HL-60 (cell line): ENCODE measurements around the gene ANO10.

Experiments used
- DNase-seq, 2 experiments: peaks; one replicate each; pipeline ENCODE4 v3.0.0-alpha.2; 2010 to 2020; ENCODE audit warnings: low read depth in 1 of 2, low spot score in 1 of 2
- H3K27ac ChIP-seq: fragments of 250-450 bp; sonication (Bioruptor Pico); replicated peaks from 2 replicates; pipeline ENCODE4 v1.5.1; 2020; ENCODE audit warnings: mild to moderate bottlenecking, moderate library complexity
- H3K27me3 ChIP-seq: fragments of 250-450 bp; sonication (Bioruptor Pico); 2 replicates; pipeline ENCODE4 v1.5.1; 2021; ENCODE audit warnings: mild to moderate bottlenecking, moderate library complexity; ENCODE audit not compliant: insufficient read depth, poor library complexity, severe bottlenecking
- H3K4me3 ChIP-seq: replicated peaks from 2 replicates; pipeline ENCODE4 v1.5.1; 2011; ENCODE audit warnings: mild to moderate bottlenecking, control low read depth, low read length; ENCODE audit not compliant: insufficient read depth
- GABPA ChIP-seq: IDR thresholded peaks from 2 replicates; pipeline ENCODE4 v1.6.1; 2012; ENCODE audit warnings: low read depth
- POLR2AphosphoS5 ChIP-seq: IDR thresholded peaks from 2 replicates; pipeline ENCODE4 v1.6.1; 2012; ENCODE audit warnings: low read depth
- REST ChIP-seq: IDR thresholded peaks from 2 replicates; pipeline ENCODE4 v1.6.1; 2012; ENCODE audit warnings: low read depth; ENCODE audit not compliant: insufficient replicate concordance
- SPI1 ChIP-seq: IDR thresholded peaks from 2 replicates; pipeline ENCODE4 v1.6.1; 2012; ENCODE audit warnings: low read depth, mild to moderate bottlenecking, borderline replicate concordance
- TF ChIP-seq, protein P1 (sequence below): IDR thresholded peaks from one replicate; pipeline ENCODE4 v1.5.1; 2011; ENCODE audit warnings: low read length, control low read depth, inconsistent platforms; ENCODE audit not compliant: insufficient read depth

Gene ANO10

DNA sequence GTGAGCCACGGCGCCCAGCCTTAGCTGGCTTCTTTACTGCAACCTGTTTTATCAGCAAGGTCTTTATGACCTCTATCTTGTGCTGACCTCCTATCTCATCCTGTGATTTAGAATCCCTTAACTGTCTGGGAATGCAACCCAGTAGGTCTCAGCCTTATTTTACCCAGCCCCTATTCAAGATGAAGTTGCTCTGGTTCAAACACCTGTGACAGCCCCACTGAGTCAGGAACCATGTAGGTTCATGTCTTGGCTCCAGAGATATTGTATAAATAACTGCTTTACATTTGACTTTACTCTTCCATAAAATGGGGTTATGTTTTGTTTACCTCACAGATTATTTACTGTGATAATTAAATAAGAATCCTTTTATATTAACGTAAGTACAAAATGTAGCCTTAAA lies 27.1 kb upstream of the ANO10 start:
- no peak overlapping the region for H3K27ac ChIP-seq
- no peak overlapping the region for H3K4me3 ChIP-seq
- DNase-seq = no peak
- TF ChIP-seq POLR2AphosphoS5 (no peak), SPI1 (no peak), REST (no peak), GABPA (no peak)
- TF ChIP-seq, protein P1, sequence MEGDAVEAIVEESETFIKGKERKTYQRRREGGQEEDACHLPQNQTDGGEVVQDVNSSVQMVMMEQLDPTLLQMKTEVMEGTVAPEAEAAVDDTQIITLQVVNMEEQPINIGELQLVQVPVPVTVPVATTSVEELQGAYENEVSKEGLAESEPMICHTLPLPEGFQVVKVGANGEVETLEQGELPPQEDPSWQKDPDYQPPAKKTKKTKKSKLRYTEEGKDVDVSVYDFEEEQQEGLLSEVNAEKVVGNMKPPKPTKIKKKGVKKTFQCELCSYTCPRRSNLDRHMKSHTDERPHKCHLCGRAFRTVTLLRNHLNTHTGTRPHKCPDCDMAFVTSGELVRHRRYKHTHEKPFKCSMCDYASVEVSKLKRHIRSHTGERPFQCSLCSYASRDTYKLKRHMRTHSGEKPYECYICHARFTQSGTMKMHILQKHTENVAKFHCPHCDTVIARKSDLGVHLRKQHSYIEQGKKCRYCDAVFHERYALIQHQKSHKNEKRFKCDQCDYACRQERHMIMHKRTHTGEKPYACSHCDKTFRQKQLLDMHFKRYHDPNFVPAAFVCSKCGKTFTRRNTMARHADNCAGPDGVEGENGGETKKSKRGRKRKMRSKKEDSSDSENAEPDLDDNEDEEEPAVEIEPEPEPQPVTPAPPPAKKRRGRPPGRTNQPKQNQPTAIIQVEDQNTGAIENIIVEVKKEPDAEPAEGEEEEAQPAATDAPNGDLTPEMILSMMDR = no peak
- H3K27me3 ChIP-seq = no peaks in the 10 kb centered on the region

GRCh38 chr3:43647331-43648166 lies 25.7 kb upstream of the ANO10 start:
- TF ChIP-seq, protein P1 = no peak
- TF ChIP-seq POLR2AphosphoS5 (no peak), REST (no peak), SPI1 (no peak), GABPA (no peak)
- Histone ChIP-seq H3K4me3 (no peak overlapping the region), H3K27me3 (no peaks in the 10 kb centered on the region), H3K27ac (no peak overlapping the region)
- no peak for DNase-seq

DNA sequence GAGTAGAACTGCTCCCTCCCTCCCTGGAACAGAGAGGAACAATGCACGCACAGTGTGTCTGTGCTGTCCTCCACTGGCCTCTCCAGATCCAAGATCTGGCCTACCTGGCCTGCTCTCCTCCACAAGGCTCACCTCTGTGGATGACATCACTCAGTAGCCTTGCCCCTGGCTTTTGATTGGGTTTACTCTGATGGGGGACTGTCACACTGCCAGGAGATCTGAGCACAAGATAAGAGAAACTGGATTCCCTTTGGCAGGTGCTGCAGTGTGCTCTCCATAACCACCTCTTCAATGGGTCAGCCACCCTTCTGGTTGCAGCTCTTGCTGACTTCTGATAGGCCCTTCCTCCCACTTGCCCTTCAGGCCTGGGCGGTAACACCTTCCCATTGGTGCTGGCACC lies 22.6 kb upstream of the ANO10 start:
- no peak overlapping the region for H3K4me3 ChIP-seq
- no peak overlapping the region for H3K27ac ChIP-seq
- no peaks in the 10 kb centered on the region for H3K27me3 ChIP-seq
- TF ChIP-seq GABPA = no peak
- TF ChIP-seq POLR2AphosphoS5 = no peak
- no peak for TF ChIP-seq SPI1
- no peak for TF ChIP-seq REST
- TF ChIP-seq, protein P1 = no peak
- DNase-seq = no peak
